Heart right ventricle (tissue), 16 donors: Measurements from ENCODE around the gene PTPRN2. TPM values are rescaled to one million over a fixed set of nuclear protein-coding genes. Genes with fewer than 3 reads are reported as not detected.
A peak's percentile ranks its signal among the peaks of the same experiment; 100 is the strongest.

Source experiments
- ATAC-seq, 8 donors: fragments of 200-7000 bp; cut with Tn5 transposase; one replicate each; pipeline ENCODE4 v1.9.1; 2020; ENCODE audit warnings: mild to moderate bottlenecking in 8 of 8, moderate library complexity in 8 of 8, moderate number of reproducible peaks in 1 of 8
- DNase-seq, 2 donors: peaks; one replicate each; pipeline ENCODE4 v3.0.0-alpha.2; 2020
- H3K27ac ChIP-seq, 10 donors: fragments of 200-600 bp; sonication (generic) in 2 of 10; one replicate each; pipeline versions ENCODE4 v1.5.0 to v1.8.0; 2020 to 2022; ENCODE audit warnings: mild to moderate bottlenecking in 3 of 10
- H3K27me3 ChIP-seq, 7 donors: fragments of 200-600 bp; one replicate each; pipeline ENCODE4 v1.8.0; 2021 to 2022; ENCODE audit warnings: mild to moderate bottlenecking in 2 of 7
- H3K36me3 ChIP-seq, 9 donors: fragments of 200-600 bp; sonication (generic) in 1 of 9; one replicate each; pipeline versions ENCODE4 v1.5.0 to v1.8.0; 2020 to 2022; ENCODE audit warnings: mild to moderate bottlenecking in 2 of 9
- H3K4me1 ChIP-seq, 9 donors: fragments of 200-600 bp; sonication (generic) in 1 of 9; one replicate each; pipeline versions ENCODE4 v1.5.0 to v1.8.0; 2020 to 2022; ENCODE audit warnings: mild to moderate bottlenecking in 4 of 9
- H3K4me3 ChIP-seq, 10 donors: fragments of 200-600 bp; sonication (generic) in 2 of 10; one replicate each; pipeline versions ENCODE4 v1.5.0 to v1.8.0; 2020 to 2022; ENCODE audit warnings: mild to moderate bottlenecking in 7 of 10, moderate library complexity in 2 of 10
- H3K9me3 ChIP-seq, 11 donors: fragments of 200-600 bp in 10 of 11; sonication (generic) in 2 of 11; one replicate each; pipeline versions ENCODE4 v1.5.0 to v1.8.0; 2013 to 2022; ENCODE audit warnings: mild to moderate bottlenecking in 2 of 11, control low read depth in 1 of 11, moderate library complexity in 1 of 11
- CTCF ChIP-seq, 9 donors: fragments of 200-600 bp; sonication (generic) in 2 of 9; IDR thresholded peaks; one replicate each; pipeline versions ENCODE4 v1.5.0 to v1.8.0; 2021 to 2022; ENCODE audit warnings: antibody characterized with exemption in 9 of 9, mild to moderate bottlenecking in 5 of 9, moderate library complexity in 1 of 9
- WGBS, 2 donors: extraction: QIAGEN DNeasy Blood & Tissue Kit; methylation state at CpG; one replicate each; pipeline ENCODE4 v1.1.7; 2013; ENCODE audit warnings: inconsistent platforms in 1 of 2; 5-methylcytosine and 5-hydroxymethylcytosine counted together
- intact Hi-C, 10 donors: fragments of 100-400 bp; cut with DNase I; formaldehyde crosslinking; loops; one replicate each; pipeline versions ENCODE4 v1.11.1 to v1.14.2; 2022
- polyA plus RNA-seq, 2 donors: library from polyadenylated mRNA; stranded (reverse); fragments of 200-250 nt; gene quantifications; one replicate each; pipeline ENCODE4 v1.2.3, GENCODE V29; 2013
- total RNA-seq, 10 donors: library from RNA; stranded (reverse); fragmentation: NEBNext Ultra II Directional in 3 of 10; extraction: Animal tissue kit (Norgen Biotek cat#: 25700) in 3 of 10; gene quantifications; one replicate each; pipeline versions ENCODE4 v1.2.1 to v1.2.4, GENCODE V29; 2021 to 2023
- donor health status: Arrhythmogenic right ventricular cardiomyopathy.
- donor health status: ischemic (EF 13 %, LVEDD 7.1; RV severe dilation, severe dysfunction).
- donor health status: healthy with polysubstance abuse.
- donor health status: DM: no; HTN: yes; CAD: no.
- donor health status: DM: no; HTN: no; CAD: no.
- donor health status: ischemic (EF 25% LVEDD 6.9; RV normal size, moderate dysfunction).
- donor health status: ischemic (EF 25% LVEDD 5.7; RV mildly dilated, moderate dysfunction).
- donor health status: healthy.
- donor health status: DM: yes; HTN: yes; CAD: no.
- donor health status: Ischemic cardiomyopathy.
- donor health status: ischemic (EF 35%, LVEDD 5.7; RV mildly dilated, moderate dysfunction).
- donor health status: nonischemic (EF 11% LVEDD 7.7; RV severe dilation, severe dysfunction).
- donor health status: DM: yes; HTN: yes; CAD: no.
- donor health status: PGD.
- donor health status: ischemic (EF 29% LVEDD 5.4; RV normal size, mild dysfunction).
- donor health status: nonischemic (EF 23%, LVEDD 6.1; RV moderate dilation, normal function).

The PTPRN2 gene
- total and polyA plus RNA-seq, 12 donors, result 0.82 to 1.8 (median 1.3) TPM

GRCh38 chr7:158050978-158051651, 536.5 kb downstream of the PTPRN2 start:
- H3K27me3 ChIP-seq, result peaks cover 0 to 4% (median 3%) of the 10 kb centered on the region in 7 donors
- DNase-seq (no peak), ATAC-seq (peak in 5 of 8 donors; percentile 31 to 84 (median 53))
- peaks cover 0 to 5% (median 0%) of the 10 kb centered on the region in 9 donors for H3K4me1 ChIP-seq
- 64 to 70% methylated on average over 10 of the region's 10 CpGs for WGBS, 2 donors
- H3K9me3 ChIP-seq, result no peaks in the 10 kb centered on the region
- H3K4me3 ChIP-seq, result no peak overlapping the region
- intact Hi-C loops, result no loop called here
- no peak for TF ChIP-seq CTCF (IDR thresholded peaks at IDR 0.05)
- H3K27ac ChIP-seq, result no peak overlapping the region
- H3K36me3 ChIP-seq, result no peaks in the 10 kb centered on the region

- Histone ChIP-seq H3K9me3 (no peaks in the 10 kb centered on the region), H3K27me3 (peaks cover 0 to 4% (median 3%) of the 10 kb centered on the region in 7 donors), H3K36me3 (no peaks in the 10 kb centered on the region), H3K4me3 (no peak overlapping the region), H3K27ac (no peak overlapping the region), H3K4me1 (peaks cover 0 to 5% (median 0%) of the 10 kb centered on the region in 9 donors)
- ATAC-seq (no peak), DNase-seq (no peak)
- intact Hi-C loops, result no loop called here
- no peak for TF ChIP-seq CTCF (IDR thresholded peaks at IDR 0.05)
- WGBS, 2 donors, result 61 to 62% methylated on average over 10 of the region's 10 CpGs
Observed at GRCh38 chr7:158050441-158050977, 537.1 kb downstream of the PTPRN2 start.

GRCh38 chr7:158049271-158049670, 538.4 kb downstream of the PTPRN2 start:
- no peak overlapping the region for H3K27ac ChIP-seq
- no peaks in the 10 kb centered on the region for H3K36me3 ChIP-seq
- DNase-seq, result no peak
- no peaks in the 10 kb centered on the region for H3K9me3 ChIP-seq
- intact Hi-C loops, result no loop called here
- no peak for TF ChIP-seq CTCF (IDR thresholded peaks at IDR 0.05)
- WGBS, 2 donors, result 89% methylated on average over 8 of the region's 8 CpGs
- no peak overlapping the region for H3K4me3 ChIP-seq
- H3K27me3 ChIP-seq, result peaks cover 0 to 4% (median 3%) of the 10 kb centered on the region in 7 donors
- H3K4me1 ChIP-seq, result peaks cover 0 to 5% (median 0%) of the 10 kb centered on the region in 9 donors
- ATAC-seq, result no peak

- TF ChIP-seq CTCF (IDR thresholded peaks at IDR 0.05), result no peak
- Histone ChIP-seq H3K36me3 (no peaks in the 10 kb centered on the region), H3K4me1 (peaks cover 0 to 5% (median 0%) of the 10 kb centered on the region in 9 donors), H3K27ac (no peak overlapping the region), H3K4me3 (no peak overlapping the region), H3K9me3 (no peaks in the 10 kb centered on the region), H3K27me3 (peaks cover 0 to 4% (median 3%) of the 10 kb centered on the region in 7 donors)
- ATAC-seq (no peak), DNase-seq (no peak)
- intact Hi-C loops, result no loop called here
- WGBS, 2 donors, result 68 to 83% methylated on average over 1 of the region's 1 CpG
Observed at GRCh38 chr7:158048569-158048968, 539.1 kb downstream of the PTPRN2 start.
